Astrocyte (in vitro differentiated cells and primary cell): Measurements from ENCODE around the gene NCBP3. TPM values are rescaled to one million over a fixed set of nuclear protein-coding genes. Genes with fewer than 3 reads are reported as not detected.
A peak's percentile ranks its signal among the peaks of the same experiment; 100 is the strongest.

ENCODE experiments used
- DNase-seq: peaks from one replicate; pipeline ENCODE4 v3.0.0-alpha.2; 2010; ENCODE audit warnings: low read depth
- FAIRE-seq: peaks from 2 replicates; lab custom pipeline; 2011; peaks lifted over from hg19 to GRCh38; lab: Jason Lieb, UNC
- H2AFZ ChIP-seq: 2 replicates; pipeline ENCODE4 v1.6.0; 2012; ENCODE audit warnings: low read depth, low read length, inconsistent platforms
- H3K27ac ChIP-seq: 2 replicates; pipeline ENCODE4 v1.5.1; 2011; ENCODE audit warnings: low read depth, low read length, inconsistent platforms
- H3K27me3 ChIP-seq: 2 replicates; pipeline ENCODE4 v1.6.0; 2011; ENCODE audit warnings: low read length, inconsistent platforms; ENCODE audit not compliant: insufficient read depth
- H3K36me3 ChIP-seq: 2 replicates; pipeline ENCODE4 v1.5.1; 2011; ENCODE audit warnings: low read length, inconsistent platforms; ENCODE audit not compliant: insufficient read depth
- H3K4me1 ChIP-seq: 2 replicates; pipeline ENCODE4 v1.5.1; 2011; ENCODE audit warnings: low read length, inconsistent platforms; ENCODE audit not compliant: insufficient read depth
- H3K4me2 ChIP-seq: 2 replicates; pipeline ENCODE4 v1.6.0; 2012; ENCODE audit warnings: low read length, inconsistent platforms
- H3K4me3 ChIP-seq: 2 replicates; pipeline ENCODE4 v1.5.1; 2011; ENCODE audit warnings: low read depth, mild to moderate bottlenecking, low read length, inconsistent platforms; ENCODE audit not compliant: insufficient read depth
- H3K79me2 ChIP-seq: 2 replicates; pipeline ENCODE4 v1.6.0; 2012; ENCODE audit warnings: mild to moderate bottlenecking, low read length, inconsistent platforms; ENCODE audit not compliant: insufficient read depth
- H3K9ac ChIP-seq: 2 replicates; pipeline ENCODE4 v1.6.0; 2012; ENCODE audit warnings: mild to moderate bottlenecking, low read length, inconsistent platforms
- H3K9me3 ChIP-seq: 2 replicates; pipeline ENCODE4 v1.5.1; 2012; ENCODE audit warnings: low read depth, mild to moderate bottlenecking, low read length, inconsistent platforms; ENCODE audit not compliant: insufficient read depth
- H4K20me1 ChIP-seq: 2 replicates; pipeline ENCODE4 v1.6.0; 2012; ENCODE audit warnings: low read length, inconsistent platforms; ENCODE audit not compliant: insufficient read depth
- H3K27ac Mint-ChIP-seq: one replicate; pipeline ENCODE4 v1.8.0; 2021; ENCODE audit warnings: mild to moderate bottlenecking, mixed read lengths; ENCODE audit not compliant: unreplicated experiment
- H3K27me3 Mint-ChIP-seq: one replicate; pipeline ENCODE4 v1.8.0; 2021; ENCODE audit warnings: low read depth, mixed read lengths; ENCODE audit not compliant: unreplicated experiment
- H3K36me3 Mint-ChIP-seq: one replicate; pipeline ENCODE4 v1.8.0; 2021; ENCODE audit warnings: low read depth, mixed read lengths; ENCODE audit not compliant: unreplicated experiment
- H3K4me1 Mint-ChIP-seq: one replicate; pipeline ENCODE4 v1.8.0; 2021; ENCODE audit warnings: low read depth, mixed read lengths; ENCODE audit not compliant: unreplicated experiment
- H3K4me3 Mint-ChIP-seq: one replicate; pipeline ENCODE4 v1.8.0; 2021; ENCODE audit warnings: mild to moderate bottlenecking, moderate library complexity, mixed read lengths; ENCODE audit not compliant: unreplicated experiment
- H3K9me3 Mint-ChIP-seq: one replicate; pipeline ENCODE4 v1.8.0; 2021; ENCODE audit warnings: mild to moderate bottlenecking, mixed read lengths; ENCODE audit not compliant: unreplicated experiment
- EZH2 ChIP-seq: IDR thresholded peaks from 2 replicates; pipeline ENCODE4 v1.6.1; 2012; ENCODE audit warnings: mild to moderate bottlenecking, low read length, inconsistent platforms; ENCODE audit not compliant: insufficient read depth
- total RNA-seq: library from RNA; stranded (reverse); gene quantifications from 2 replicates; pipeline ENCODE4 v1.2.1, GENCODE V29; 2021
- TF ChIP-seq, protein P1 (sequence below): IDR thresholded peaks from 2 replicates; pipeline ENCODE4 v1.5.1; 2011; ENCODE audit warnings: low read depth, mild to moderate bottlenecking, inconsistent platforms, low read length, moderate library complexity; ENCODE audit not compliant: insufficient read depth

Gene NCBP3
- total RNA-seq, 1 donor from 2014 or later: 46.7 TPM

- H3K4me2 ChIP-seq: no peak overlapping the region
- DNase-seq (no peak), FAIRE-seq (no peak)
- Mint-ChIP-seq H3K4me1 (peaks cover 53% of the 10 kb centered on the region), H3K27me3 (no peaks in the 10 kb centered on the region), H3K36me3 (peaks cover 3% of the 10 kb centered on the region), H3K4me3 (peak overlapping the region; percentile 36), H3K27ac (peak overlapping the region; percentile 66), H3K9me3 (no peaks in the 10 kb centered on the region)
- H3K4me3 ChIP-seq: no peak overlapping the region
- H3K27me3 ChIP-seq: no peaks in the 10 kb centered on the region
- no peak for TF ChIP-seq EZH2
- TF ChIP-seq, protein P1, sequence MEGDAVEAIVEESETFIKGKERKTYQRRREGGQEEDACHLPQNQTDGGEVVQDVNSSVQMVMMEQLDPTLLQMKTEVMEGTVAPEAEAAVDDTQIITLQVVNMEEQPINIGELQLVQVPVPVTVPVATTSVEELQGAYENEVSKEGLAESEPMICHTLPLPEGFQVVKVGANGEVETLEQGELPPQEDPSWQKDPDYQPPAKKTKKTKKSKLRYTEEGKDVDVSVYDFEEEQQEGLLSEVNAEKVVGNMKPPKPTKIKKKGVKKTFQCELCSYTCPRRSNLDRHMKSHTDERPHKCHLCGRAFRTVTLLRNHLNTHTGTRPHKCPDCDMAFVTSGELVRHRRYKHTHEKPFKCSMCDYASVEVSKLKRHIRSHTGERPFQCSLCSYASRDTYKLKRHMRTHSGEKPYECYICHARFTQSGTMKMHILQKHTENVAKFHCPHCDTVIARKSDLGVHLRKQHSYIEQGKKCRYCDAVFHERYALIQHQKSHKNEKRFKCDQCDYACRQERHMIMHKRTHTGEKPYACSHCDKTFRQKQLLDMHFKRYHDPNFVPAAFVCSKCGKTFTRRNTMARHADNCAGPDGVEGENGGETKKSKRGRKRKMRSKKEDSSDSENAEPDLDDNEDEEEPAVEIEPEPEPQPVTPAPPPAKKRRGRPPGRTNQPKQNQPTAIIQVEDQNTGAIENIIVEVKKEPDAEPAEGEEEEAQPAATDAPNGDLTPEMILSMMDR: no peak
- H4K20me1 ChIP-seq: no peaks in the 10 kb centered on the region
- no peaks in the 10 kb centered on the region for H3K9me3 ChIP-seq
- H3K4me1 ChIP-seq: peaks cover 73% of the 10 kb centered on the region
- no peak overlapping the region for H3K9ac ChIP-seq
- no peaks in the 10 kb centered on the region for H3K36me3 ChIP-seq
- no peak overlapping the region for H2AFZ ChIP-seq
- H3K27ac ChIP-seq: no peak overlapping the region
- no peaks in the 10 kb centered on the region for H3K79me2 ChIP-seq
Observed at GRCh38 chr17:3799181-3799945, 46.7 kb downstream of the NCBP3 start.

DNA sequence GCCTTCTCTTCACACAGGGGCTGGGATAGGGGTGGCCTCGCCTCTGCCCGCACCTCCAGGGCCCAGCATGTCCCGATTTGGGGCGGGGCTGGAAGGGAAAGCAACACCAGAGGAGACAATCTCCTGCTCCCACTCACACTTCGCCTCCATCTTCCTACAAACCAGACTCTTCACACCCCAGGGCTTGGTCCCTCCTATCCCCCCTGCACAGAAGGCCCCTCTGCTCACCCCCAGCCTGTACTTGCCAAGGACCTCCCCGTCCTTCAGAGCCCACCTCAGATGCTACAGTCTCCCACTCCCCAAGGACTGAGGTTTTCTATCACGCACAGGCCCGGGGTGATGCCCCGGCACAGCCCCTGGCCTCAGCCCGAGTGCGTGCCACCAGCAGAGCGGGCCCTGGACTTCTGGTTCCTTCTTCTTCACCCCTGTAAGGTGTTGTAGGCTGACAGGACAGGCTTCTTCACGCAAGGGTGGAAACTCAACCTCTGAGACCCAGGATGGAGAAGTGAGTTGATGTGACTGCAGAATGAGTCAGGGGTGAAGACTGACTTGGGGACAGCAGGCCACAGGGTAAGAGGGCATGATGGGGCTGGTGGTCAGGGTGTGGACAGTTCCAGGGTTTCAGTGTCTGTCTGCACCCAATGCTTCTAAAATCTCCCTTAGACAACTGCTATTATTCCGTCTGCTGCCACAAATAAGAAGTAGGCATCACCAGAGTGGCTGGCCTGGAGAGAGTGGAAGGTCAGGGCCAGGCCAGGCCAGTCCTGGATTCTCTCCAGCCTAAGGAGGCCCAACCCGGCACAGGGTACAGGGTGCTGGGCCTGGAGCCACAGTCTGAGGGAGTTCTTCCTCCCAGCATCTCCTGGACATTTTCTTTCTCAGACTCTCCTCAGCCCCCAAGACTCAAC lies 47.5 kb downstream of the NCBP3 start:
- no peak overlapping the region for H3K4me3 ChIP-seq
- TF ChIP-seq EZH2: no peak
- TF ChIP-seq, protein P1: no peak
- Mint-ChIP-seq H3K27me3 (no peaks in the 10 kb centered on the region), H3K9me3 (no peaks in the 10 kb centered on the region), H3K4me1 (peaks cover 58% of the 10 kb centered on the region), H3K4me3 (peak overlapping the region; percentile 40), H3K27ac (peak overlapping the region; percentile 66), H3K36me3 (peaks cover 3% of the 10 kb centered on the region)
- no peaks in the 10 kb centered on the region for H4K20me1 ChIP-seq
- H3K4me1 ChIP-seq: peaks cover 70% of the 10 kb centered on the region
- H3K79me2 ChIP-seq: no peaks in the 10 kb centered on the region
- no peak overlapping the region for H3K9ac ChIP-seq
- DNase-seq: no peak
- FAIRE-seq: no peak
- no peaks in the 10 kb centered on the region for H3K36me3 ChIP-seq
- no peak overlapping the region for H2AFZ ChIP-seq
- H3K9me3 ChIP-seq: no peaks in the 10 kb centered on the region
- H3K4me2 ChIP-seq: no peak overlapping the region
- no peak overlapping the region for H3K27ac ChIP-seq
- no peaks in the 10 kb centered on the region for H3K27me3 ChIP-seq
